Measurements from ENCODE around the gene ABCC9.

ABCC9 gene

DNA sequence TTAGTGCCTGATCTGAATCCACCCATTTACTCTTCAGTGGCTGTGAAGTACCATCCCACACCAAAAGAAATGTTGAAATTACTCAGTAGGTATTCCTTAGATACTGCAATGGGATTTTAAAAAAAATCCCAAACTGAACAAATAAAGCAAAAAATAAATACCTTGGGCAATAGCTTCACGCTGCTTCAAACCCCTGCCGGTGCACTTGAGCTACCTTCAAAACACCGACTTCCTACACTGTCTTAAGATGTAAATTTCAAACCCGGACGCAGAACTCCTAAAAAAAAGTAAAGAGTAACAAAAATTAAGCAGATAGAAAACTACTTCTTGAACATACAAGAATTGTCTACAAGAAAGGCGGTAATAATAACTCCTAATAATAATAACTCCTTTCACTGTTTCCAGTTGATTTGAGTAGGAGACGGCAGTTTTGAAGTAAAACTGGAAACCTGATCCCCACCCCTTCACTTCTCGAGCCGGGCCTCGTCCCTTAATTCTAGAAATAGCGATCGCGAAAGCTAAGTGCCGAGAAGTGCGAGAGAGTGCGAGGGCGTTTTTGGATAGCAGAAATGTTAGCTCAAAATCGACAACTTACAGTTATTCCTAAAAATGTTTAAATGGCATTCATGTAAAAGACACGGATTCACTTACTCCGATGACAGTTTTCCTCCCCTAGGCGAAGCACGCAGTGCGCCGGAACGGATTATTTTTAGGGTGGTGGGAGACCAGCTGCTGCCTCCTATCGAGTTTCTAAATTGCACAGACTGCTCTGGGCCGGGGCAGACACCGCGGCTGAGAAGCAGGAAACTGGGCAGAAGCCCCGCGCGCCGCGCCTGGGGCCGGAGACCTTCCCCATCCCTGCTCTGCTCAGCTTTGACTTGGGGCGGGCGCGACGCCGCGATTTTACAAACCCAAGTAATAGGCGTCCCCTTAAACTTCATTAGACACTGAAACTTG lies at the start of gene ABCC9:
TSS of gene ABCC9 (minus strand) at position 878 of the 957 bp plus-strand sequence. CDS start 4,752 bp downstream, outside the sequence.
- DNase-seq = no peak

- peak in 1 of 3 experiments; percentile 34 for DNase-seq
Measured at GRCh38 chr12:21989819-21990412, 48.7 kb upstream of the ABCC9 start.

GRCh38 chr12:21988619-21989018 lies 47.4 kb upstream of the ABCC9 start:
- no peak for DNase-seq

- DNase-seq = no peak
Measured at GRCh38 chr12:21987755-21988154, 46.5 kb upstream of the ABCC9 start.

DNA sequence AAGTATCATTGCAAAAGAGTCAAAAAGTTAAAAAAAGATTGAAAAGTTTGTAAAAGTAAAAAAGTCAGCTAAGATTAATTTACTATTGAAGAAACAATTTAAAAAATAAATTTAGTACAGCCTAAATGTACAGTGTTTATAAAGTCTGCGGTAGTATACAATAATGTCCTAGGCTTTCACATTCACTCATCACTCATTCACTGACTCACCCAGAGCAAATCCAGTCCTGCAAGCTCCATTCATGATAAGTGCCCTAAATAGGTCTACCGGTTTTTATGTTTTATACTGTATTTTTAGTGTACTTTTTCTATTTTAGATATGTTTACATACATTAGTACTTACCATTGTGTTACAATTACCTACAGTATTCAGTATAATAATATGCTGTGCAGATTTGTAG lies 43.9 kb upstream of the ABCC9 start:
- no peak for DNase-seq

DNA sequence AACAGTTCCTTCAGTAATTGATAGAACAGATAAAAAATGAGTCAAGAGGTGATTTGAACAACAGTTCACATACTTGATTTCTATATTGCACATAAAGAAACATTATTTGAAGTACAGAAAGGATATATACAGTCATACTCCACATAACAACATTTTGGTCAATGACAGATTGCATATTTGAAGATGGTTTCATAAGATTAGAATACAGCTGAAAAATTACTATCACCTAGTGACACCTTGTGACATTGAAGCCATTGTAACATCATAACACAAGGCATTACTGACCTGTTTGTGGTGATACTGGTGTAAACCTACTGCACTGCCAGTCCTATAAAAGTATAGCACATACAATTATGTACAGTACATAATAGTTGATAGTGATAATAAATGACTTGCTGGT lies 43.1 kb upstream of the ABCC9 start:
- no peak for DNase-seq

DNA sequence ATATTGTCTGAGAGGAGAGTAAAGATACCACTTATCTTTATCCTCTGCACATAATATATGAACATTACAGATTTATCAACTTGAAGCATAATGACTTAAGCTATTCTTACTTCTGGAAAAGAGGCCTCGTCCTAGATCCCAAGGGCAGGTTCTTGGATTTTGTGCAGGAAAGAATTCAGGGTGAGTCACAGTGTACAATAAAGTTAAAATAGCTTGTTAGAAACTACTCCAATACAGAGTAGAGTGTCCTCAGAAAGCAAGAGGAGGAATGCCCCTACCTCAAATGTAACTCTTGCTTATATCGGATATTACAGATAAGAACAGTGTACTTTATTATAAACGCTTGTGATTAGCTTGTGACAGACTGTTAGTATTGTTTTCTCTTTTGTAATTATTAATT lies 41.9 kb upstream of the ABCC9 start:
- DNase-seq = no peak

- no peak for DNase-seq
Measured at GRCh38 chr12:21980544-21980943, 39.3 kb upstream of the ABCC9 start.

GRCh38 chr12:21975293-21975692 lies 34.1 kb upstream of the ABCC9 start:
- DNase-seq = no peak

GRCh38 chr12:21973221-21973620 lies 32.0 kb upstream of the ABCC9 start:
- DNase-seq = no peak

DNA sequence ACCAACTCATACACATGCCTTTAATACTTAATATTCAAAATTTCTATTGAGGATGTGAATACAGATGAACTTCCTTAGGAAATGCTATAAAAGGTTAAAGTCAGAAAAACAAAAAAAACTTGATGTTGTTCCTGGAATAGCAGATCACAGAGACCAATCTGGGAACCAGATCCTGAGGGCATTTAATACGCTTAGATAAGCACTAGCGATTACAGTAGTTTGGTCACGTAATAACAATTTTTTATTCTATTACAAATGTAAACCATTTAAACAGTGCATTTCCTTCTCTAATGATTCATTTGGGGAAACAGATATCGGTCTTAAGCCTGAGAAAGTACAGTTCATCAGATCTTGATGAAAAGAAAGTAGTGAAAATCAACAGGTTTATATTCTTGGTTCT lies 30.8 kb upstream of the ABCC9 start:
- no peak for DNase-seq

DNA sequence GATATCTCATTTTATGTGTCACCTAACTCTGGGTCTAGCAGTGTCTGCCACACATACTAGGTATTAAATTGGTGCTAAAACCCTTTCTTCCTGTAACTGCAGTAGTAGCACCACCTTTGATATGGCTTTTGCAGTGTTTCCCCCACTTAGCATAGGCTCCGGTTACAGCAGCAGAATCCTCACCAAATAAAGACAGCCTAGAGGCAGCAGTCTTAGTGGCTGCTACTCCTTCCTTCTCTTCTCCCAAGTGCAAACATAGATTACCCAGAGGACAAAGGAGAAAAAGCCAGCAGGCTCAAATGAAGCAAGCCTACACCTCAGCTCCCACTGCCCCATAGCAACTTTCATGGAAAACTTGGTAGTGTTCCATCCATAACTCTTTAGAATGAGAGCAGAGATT lies 30.1 kb upstream of the ABCC9 start:
- no peak for DNase-seq

- DNase-seq = no peak
Measured at GRCh38 chr12:21962821-21963220, 21.6 kb upstream of the ABCC9 start.

DNA sequence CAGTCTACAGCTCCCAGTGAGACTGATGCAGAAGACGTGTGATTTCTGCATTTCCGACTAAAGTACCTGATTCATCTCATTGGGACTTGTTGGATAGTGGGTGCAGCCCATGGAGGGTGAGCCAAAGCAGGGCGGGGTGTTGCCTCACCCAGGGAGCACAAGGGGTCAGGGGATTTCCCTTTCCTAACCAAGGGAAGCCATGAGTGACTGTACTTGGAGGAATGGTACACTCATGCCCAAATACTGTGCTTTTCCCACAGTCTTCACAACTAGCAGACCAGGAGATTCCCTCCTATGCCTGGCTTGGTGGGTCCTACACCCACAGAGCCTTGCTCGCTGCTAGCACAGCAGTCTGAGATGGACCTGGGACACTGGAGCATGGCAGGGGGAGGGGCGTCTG lies 21.0 kb upstream of the ABCC9 start:
- no peak for DNase-seq

DNA sequence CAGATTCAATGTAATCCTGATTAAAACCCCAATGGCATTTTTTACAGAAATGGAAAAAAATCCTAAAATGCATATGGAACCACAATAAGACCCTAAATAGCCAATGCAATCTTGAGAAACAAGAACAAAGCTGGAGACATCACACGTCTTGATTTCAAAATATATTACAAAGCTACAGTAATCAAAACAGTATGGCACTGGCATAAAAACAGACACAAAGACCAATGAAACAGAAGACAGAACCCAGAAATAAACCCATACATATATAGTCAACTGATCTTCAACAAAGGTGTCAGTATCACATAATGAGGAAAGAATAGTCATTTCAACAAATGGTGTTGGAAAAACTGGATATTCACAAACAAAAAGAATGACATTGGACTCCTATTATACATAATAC lies 9.4 kb upstream of the ABCC9 start:
- DNase-seq = no peak

DNA sequence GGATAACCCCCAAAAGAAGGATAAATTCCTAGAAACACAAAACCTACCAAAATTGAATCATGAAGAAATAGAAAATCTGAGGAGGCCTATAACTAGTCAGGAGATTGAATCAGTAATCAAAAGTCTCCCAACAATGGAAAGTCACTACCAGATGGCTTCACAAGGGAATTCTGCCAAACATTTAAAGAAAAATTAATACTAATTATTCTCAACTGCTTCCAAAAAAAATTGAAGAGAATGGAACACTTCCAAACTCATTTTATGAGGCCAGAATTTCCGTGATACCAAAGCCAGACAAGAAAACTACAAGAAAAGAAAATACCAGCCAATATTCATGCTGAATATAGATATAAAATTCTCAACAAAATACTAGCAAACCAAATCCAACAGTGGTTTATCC lies 7.8 kb upstream of the ABCC9 start:
- DNase-seq = no peak

DNA sequence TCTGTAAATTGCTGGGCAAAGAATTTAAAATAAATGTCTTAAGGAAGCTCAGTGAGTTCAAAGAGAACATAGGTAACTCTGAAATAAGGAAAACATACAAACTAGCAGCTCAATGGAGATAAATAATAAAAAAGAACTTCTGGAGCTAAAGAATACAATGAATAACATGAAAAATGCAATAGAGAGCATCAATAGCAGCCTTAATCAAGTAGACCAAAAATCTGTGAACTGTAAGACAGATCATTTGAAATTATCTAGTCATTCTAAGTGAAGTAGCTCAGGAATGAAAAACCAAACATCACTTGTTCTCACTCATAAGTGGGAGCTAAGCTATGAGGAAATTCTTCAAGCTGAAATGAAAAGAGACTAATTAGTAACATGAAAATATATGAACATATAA lies 5.8 kb upstream of the ABCC9 start:
- no peak for DNase-seq

- DNase-seq = no peak
Measured at GRCh38 chr12:21945002-21945401, 3.8 kb upstream of the ABCC9 start.

GRCh38 chr12:21942377-21942703 lies 1.1 kb upstream of the ABCC9 start:
- DNase-seq = no peak

DNA sequence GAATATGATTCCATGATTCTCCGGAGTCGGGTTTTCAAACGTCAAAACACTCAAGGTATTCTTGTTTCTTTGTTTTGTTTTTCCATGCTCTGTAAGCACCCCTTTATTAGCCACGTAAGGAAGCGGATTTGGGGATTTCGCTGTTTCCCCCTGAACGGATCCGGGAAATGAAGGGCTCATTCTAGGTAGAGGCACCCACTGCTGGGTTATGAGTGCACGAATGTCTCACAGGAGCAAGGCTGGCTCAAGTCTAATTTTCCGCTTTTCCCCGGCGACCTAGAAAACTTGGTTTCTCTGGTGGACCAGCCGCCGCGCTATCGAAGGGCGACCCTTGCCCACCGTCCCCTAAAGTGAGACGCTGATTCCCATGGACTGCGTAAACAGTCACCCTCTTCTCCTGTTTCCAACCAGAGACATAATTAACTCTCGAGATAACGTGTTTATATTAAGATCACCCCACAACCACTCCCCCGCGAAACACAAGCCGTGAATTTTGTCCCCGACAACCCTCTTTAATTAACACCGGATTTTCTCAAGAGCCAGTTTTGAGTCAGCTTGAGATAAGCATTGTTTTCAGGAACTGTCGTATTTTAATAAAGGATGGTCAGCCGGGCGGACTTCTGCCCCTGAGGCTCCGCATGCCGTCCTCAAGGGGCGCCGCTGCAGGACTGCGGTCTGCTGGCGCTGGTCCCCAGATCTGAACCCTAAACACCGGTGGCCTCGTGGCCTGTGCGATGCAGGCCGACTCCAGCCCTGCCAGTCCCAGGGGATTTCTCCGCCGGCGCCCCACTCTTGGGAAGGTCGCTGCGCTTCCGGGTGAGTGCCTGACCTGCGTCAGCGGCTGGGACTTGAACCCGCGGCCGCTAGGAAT lies 515 bp upstream of the ABCC9 start:
- no peak for DNase-seq

DNA sequence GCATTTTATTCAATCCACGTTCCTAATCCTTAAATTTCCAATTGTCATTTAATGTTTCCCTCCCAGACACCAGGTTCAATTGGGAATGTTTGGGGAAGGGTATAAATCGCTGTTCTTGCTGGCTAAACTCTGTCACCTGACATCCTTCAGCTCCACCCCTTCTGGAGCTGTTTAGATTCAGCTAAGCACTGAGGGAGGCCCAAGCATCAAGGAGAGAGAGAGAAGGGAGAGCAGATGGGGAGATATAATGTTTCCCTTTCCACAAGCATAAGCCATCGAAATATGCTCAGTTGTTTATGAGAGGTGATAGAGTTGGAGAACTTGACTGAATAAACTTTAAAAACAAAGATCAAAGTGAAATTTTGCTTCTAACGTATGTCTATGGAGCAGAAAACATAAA lies 1.8 kb downstream of the ABCC9 start:
- DNase-seq = no peak

GRCh38 chr12:21938879-21939278 lies 2.3 kb downstream of the ABCC9 start:
- no peak for DNase-seq

- DNase-seq = no peak
Measured at GRCh38 chr12:21934173-21934572, 7.1 kb downstream of the ABCC9 start.

DNA sequence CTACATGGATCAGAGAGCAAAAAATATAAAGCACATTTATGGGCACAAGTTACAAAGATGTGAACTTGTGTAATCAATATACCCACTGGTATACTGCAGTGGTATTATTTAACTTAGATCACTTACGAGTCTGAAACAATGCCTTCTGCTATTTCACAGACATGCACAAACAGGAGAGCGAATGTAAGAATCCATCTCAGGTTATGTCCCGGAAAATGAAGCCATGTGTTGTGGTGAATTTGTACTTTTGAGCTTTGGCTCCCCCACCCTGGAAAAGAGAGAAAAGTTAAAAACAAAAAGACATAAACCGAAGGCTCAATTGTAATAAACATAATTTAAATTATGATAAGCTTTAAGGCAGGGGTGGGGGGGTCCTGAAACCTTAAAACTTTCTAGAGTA lies 7.6 kb downstream of the ABCC9 start:
- no peak for DNase-seq

Data from NCI-H1417 (cell line).